GM04504 (cell line): ENCODE data around the gene CCL14.
"Not testable (repeated sequence)": the region's sequence is repeated elsewhere in the genome, so short reads cannot be mapped to it uniquely, and the experiment has no call there.

ENCODE experiments used
- DNase-seq: peaks from one replicate; pipeline ENCODE4 v3.0.0-alpha.2; 2012; ENCODE audit warnings: low read depth

The CCL14 gene

GRCh38 chr17:35986643-35987042, at the start of gene CCL14:
Gene CCL14, minus strand, starts transcription at chr17:35986729. Its CDS starts 80 bp downstream, at chr17:35986649.
- no peak for DNase-seq

GRCh38 chr17:36036235-36036634, 49.7 kb upstream of the CCL14 start:
- no peak for DNase-seq

GRCh38 chr17:36034127-36034526, 47.6 kb upstream of the CCL14 start:
- DNase-seq = no peak

GRCh38 chr17:36030956-36031355, 44.4 kb upstream of the CCL14 start:
- no peak for DNase-seq

- no peak for DNase-seq
Observed at GRCh38 chr17:36027761-36028160, 41.2 kb upstream of the CCL14 start.

GRCh38 chr17:36024106-36024869, 37.8 kb upstream of the CCL14 start:
- DNase-seq = no peak

- no peak for DNase-seq
Observed at GRCh38 chr17:36019423-36019822, 32.9 kb upstream of the CCL14 start.

GRCh38 chr17:36017799-36018198, 31.3 kb upstream of the CCL14 start, which contains the start of gene CCL23:
Gene CCL23, minus strand, starts transcription at chr17:36017972. Its CDS starts 75 bp downstream, at chr17:36017897.
- no peak for DNase-seq

GRCh38 chr17:36016555-36016954, 30.0 kb upstream of the CCL14 start:
- no peak for DNase-seq

- not testable (repeated sequence) for DNase-seq
Observed at GRCh38 chr17:36015895-36016294, 29.4 kb upstream of the CCL14 start.

GRCh38 chr17:36014946-36015345, 28.4 kb upstream of the CCL14 start:
- no peak for DNase-seq

- no peak for DNase-seq
Observed at GRCh38 chr17:36011201-36011600, 24.7 kb upstream of the CCL14 start.

- DNase-seq = no peak
Observed at GRCh38 chr17:36008998-36009665, 22.6 kb upstream of the CCL14 start.

- no peak for DNase-seq
Observed at GRCh38 chr17:36004594-36005108, 18.1 kb upstream of the CCL14 start.

GRCh38 chr17:36002631-36003030, 16.1 kb upstream of the CCL14 start:
- DNase-seq = no peak

GRCh38 chr17:36001862-36002603, 15.5 kb upstream of the CCL14 start:
- DNase-seq = no peak

- no peak for DNase-seq
Observed at GRCh38 chr17:36001110-36001771, 14.7 kb upstream of the CCL14 start, which contains the start of gene CCL15. Gene CCL15, minus strand, starts transcription at chr17:36001553. Its CDS starts 61 bp downstream, at chr17:36001492.

GRCh38 chr17:36000732-36001109, 14.2 kb upstream of the CCL14 start:
- no peak for DNase-seq

GRCh38 chr17:35998756-35999155, 12.2 kb upstream of the CCL14 start:
- DNase-seq = no peak

GRCh38 chr17:35998018-35998545, 11.6 kb upstream of the CCL14 start:
- no peak for DNase-seq

GRCh38 chr17:35995346-35995745, 8.8 kb upstream of the CCL14 start:
- DNase-seq = not testable (repeated sequence)

- DNase-seq = no peak
Observed at GRCh38 chr17:35991075-35991474, 4.5 kb upstream of the CCL14 start.
